Mesendoderm (in vitro differentiated cells): ENCODE measurements around the gene CCDC13. TPM values are rescaled to one million over a fixed set of nuclear protein-coding genes. Genes with fewer than 3 reads are reported as not detected.
A peak's percentile ranks its signal among the peaks of the same experiment; 100 is the strongest.

Experiments
- DNase-seq: peaks from one replicate; pipeline ENCODE4 v3.0.0; 2013
- H2AK5ac ChIP-seq: 2 replicates; pipeline ENCODE4 v1.6.1; 2013; ENCODE audit warnings: low read length, inconsistent platforms
- H2BK120ac ChIP-seq: 2 replicates; pipeline ENCODE4 v1.6.1; 2013; ENCODE audit warnings: low read depth, mild to moderate bottlenecking, low read length, moderate library complexity, mixed read lengths
- H2BK15ac ChIP-seq: replicated peaks from 2 replicates; pipeline ENCODE4 v1.6.1; 2013; ENCODE audit warnings: low read depth, mild to moderate bottlenecking, moderate library complexity
- H2BK5ac ChIP-seq: 2 replicates; pipeline ENCODE4 v1.6.1; 2013; ENCODE audit warnings: low read length, inconsistent platforms
- H3K18ac ChIP-seq: 2 replicates; pipeline ENCODE4 v1.6.1; 2013; ENCODE audit warnings: mild to moderate bottlenecking, low read length, mixed read lengths
- H3K23ac ChIP-seq: one replicate; pipeline ENCODE4 v1.6.1; 2013; ENCODE audit warnings: low read length
- H3K27ac ChIP-seq: 2 replicates; pipeline ENCODE4 v1.5.1; 2013; ENCODE audit warnings: low read depth, mild to moderate bottlenecking, inconsistent platforms, low read length, moderate library complexity
- H3K27me3 ChIP-seq: 2 replicates; pipeline ENCODE4 v1.6.1; 2013; ENCODE audit warnings: low read length, control low read depth, mild to moderate bottlenecking, inconsistent platforms; ENCODE audit not compliant: insufficient read depth, poor library complexity
- H3K36me3 ChIP-seq: 2 replicates; pipeline ENCODE4 v1.6.1; 2013; ENCODE audit warnings: low read length, inconsistent platforms; ENCODE audit not compliant: control insufficient read depth, insufficient read depth
- H3K4ac ChIP-seq: one replicate; pipeline ENCODE4 v1.6.1; 2013; ENCODE audit warnings: low read depth, mild to moderate bottlenecking, low read length, moderate library complexity
- H3K4me1 ChIP-seq: 2 replicates; pipeline ENCODE4 v1.6.1; 2013; ENCODE audit warnings: low read depth, low read length, inconsistent platforms; ENCODE audit not compliant: control insufficient read depth
- H3K4me2 ChIP-seq: 2 replicates; pipeline ENCODE4 v1.6.1; 2013; ENCODE audit warnings: low read length
- H3K4me3 ChIP-seq: 2 replicates; pipeline ENCODE4 v1.5.1; 2013; ENCODE audit warnings: mild to moderate bottlenecking, low read length
- H3K56ac ChIP-seq: one replicate; pipeline ENCODE4 v1.6.1; 2013; ENCODE audit warnings: low read length
- H3K79me1 ChIP-seq: 2 replicates; pipeline ENCODE4 v1.6.1; 2013; ENCODE audit warnings: low read length, inconsistent platforms
- H3K79me2 ChIP-seq: 2 replicates; pipeline ENCODE4 v1.6.1; 2013; ENCODE audit warnings: mild to moderate bottlenecking, low read length; ENCODE audit not compliant: control insufficient read depth, insufficient read depth
- H3K9ac ChIP-seq: 2 replicates; pipeline ENCODE4 v1.6.1; 2013; ENCODE audit warnings: low read length, inconsistent platforms
- H4K5ac ChIP-seq: one replicate; pipeline ENCODE4 v1.6.1; 2013; ENCODE audit warnings: low read length
- H4K8ac ChIP-seq: one replicate; pipeline ENCODE4 v1.6.1; 2013; ENCODE audit warnings: low read depth, mild to moderate bottlenecking, control low read depth, low read length, moderate library complexity
- WGBS: extraction: QIAGEN DNeasy Blood & Tissue Kit; methylation state at CpG from one replicate; pipeline ENCODE4 v1.1.7; 2013; ENCODE audit warnings: low lambda C conversion rate, missing lambda C conversion rate; ENCODE audit not compliant: insufficient coverage; ENCODE audit errors: extremely low coverage; 5-methylcytosine and 5-hydroxymethylcytosine counted together
- polyA plus RNA-seq, 2 experiments: library from polyadenylated mRNA; stranded (reverse); fragments of 200-250 nt; gene quantifications; one replicate each; pipeline ENCODE4 v1.2.3, GENCODE V29; 2013

CCDC13 gene
- 0.20 TPM for polyA plus RNA-seq (2013, experiment 1 of 2)
- polyA plus RNA-seq (2013, experiment 2 of 2) = 0.20 TPM

DNA sequence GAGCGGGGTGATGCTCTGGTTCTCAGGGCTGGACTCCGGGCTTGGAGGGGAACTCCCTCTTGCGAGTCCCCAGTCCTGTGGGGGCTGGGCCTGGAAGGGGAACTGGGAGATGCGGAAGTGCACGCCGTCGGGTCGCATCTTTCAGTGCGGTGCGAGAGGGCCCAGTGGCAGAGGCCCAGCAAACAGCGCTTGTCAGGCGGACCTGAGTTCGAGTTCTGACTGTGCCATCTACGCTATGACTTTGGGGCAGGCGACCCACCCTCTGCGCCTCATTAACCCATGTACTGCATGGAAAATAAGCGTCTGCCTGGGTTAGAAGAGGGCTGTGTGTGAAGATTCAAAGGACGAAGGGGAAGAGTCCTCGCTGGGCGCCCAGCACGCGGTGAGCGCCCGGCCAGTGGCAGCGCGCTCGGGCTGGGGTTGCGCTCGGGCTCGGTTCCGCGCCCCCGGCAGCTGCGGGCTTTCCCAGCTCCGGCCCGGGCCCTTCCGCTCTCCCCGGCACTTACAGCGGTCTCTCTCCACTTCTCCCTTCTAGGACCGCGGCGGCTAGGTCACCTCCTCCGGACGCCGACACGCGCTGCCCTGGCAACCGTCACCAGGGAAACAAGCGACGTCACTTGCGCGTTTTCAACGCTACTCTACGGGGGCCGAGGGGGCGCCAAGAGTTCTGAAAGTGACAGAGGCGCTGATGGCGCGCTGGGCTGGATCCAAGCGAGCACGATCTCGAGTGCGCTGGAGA is at the start of gene CCDC13:
TSS of gene CCDC13 (minus strand) at position 584 of the 739 bp plus-strand sequence. CDS start 14,908 bp downstream, outside the sequence.
- Histone ChIP-seq H3K27ac (no peak within 1 kb of the TSS), H4K5ac (no peak within 1 kb of the TSS), H2BK15ac (no peak within 1 kb of the TSS), H3K56ac (peak within 1 kb of the TSS; percentile 6), H3K4me1 (peaks cover 3% of the 10 kb centered on the region), H3K27me3 (no peaks in the 10 kb centered on the region), H3K79me1 (no peaks in the 10 kb centered on the region), H3K18ac (no peak within 1 kb of the TSS), H3K4me2 (peak within 1 kb of the TSS; percentile 61), H3K36me3 (no peaks in the 10 kb centered on the region), H3K79me2 (no peaks in the 10 kb centered on the region), H3K23ac (peak within 1 kb of the TSS; percentile 56), H3K4me3 (peak within 1 kb of the TSS; percentile 14), H2BK120ac (no peak within 1 kb of the TSS), H4K8ac (no peak within 1 kb of the TSS), H2AK5ac (no peak within 1 kb of the TSS), H3K4ac (no peak within 1 kb of the TSS), H3K9ac (peak within 1 kb of the TSS; percentile 46), H2BK5ac (no peak within 1 kb of the TSS)
- peak; percentile 97 for DNase-seq
- no CpG with 5 or more reads among the region's 63 CpGs for WGBS

GRCh38 chr3:42822828-42823227 is 49.8 kb upstream of the CCDC13 start:
- Histone ChIP-seq H3K79me2 (no peaks in the 10 kb centered on the region), H2BK120ac (no peak overlapping the region), H4K8ac (no peak overlapping the region), H4K5ac (no peak overlapping the region), H3K4me3 (no peak overlapping the region), H3K4ac (no peak overlapping the region), H3K56ac (no peak overlapping the region), H3K27me3 (no peaks in the 10 kb centered on the region), H3K18ac (no peak overlapping the region), H3K4me1 (no peaks in the 10 kb centered on the region), H3K79me1 (no peaks in the 10 kb centered on the region), H3K4me2 (no peak overlapping the region), H2BK5ac (no peak overlapping the region), H3K27ac (no peak overlapping the region), H3K23ac (no peak overlapping the region), H2AK5ac (no peak overlapping the region), H3K36me3 (no peaks in the 10 kb centered on the region), H2BK15ac (no peak overlapping the region), H3K9ac (no peak overlapping the region)
- WGBS = no CpG with 5 or more reads among the region's 3 CpGs
- no peak for DNase-seq

DNA sequence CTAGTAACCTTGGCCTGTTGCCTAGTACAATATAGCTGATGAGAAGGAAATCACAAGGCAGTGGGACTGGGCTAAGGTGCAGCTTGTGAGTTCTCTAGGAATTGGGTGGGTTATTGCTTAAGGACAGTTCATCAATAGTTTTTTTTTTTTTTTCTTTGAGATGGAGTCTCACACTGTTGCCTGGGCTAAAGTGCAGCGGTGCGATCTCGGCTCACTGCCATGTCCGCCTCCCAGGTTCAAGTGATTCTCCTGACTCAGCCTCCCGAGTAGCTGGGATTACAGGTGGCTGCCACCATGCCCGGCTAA is 47.6 kb upstream of the CCDC13 start:
- Histone ChIP-seq H3K79me1 (no peaks in the 10 kb centered on the region), H3K4me2 (no peak overlapping the region), H3K27ac (no peak overlapping the region), H3K23ac (no peak overlapping the region), H2BK5ac (no peak overlapping the region), H3K27me3 (no peaks in the 10 kb centered on the region), H3K36me3 (no peaks in the 10 kb centered on the region), H3K4ac (no peak overlapping the region), H2AK5ac (no peak overlapping the region), H3K9ac (no peak overlapping the region), H2BK120ac (no peak overlapping the region), H3K56ac (no peak overlapping the region), H2BK15ac (no peak overlapping the region), H4K8ac (no peak overlapping the region), H3K18ac (no peak overlapping the region), H3K4me1 (no peaks in the 10 kb centered on the region), H3K79me2 (no peaks in the 10 kb centered on the region), H4K5ac (no peak overlapping the region), H3K4me3 (no peak overlapping the region)
- no CpG with 5 or more reads among the region's 6 CpGs for WGBS
- no peak for DNase-seq

GRCh38 chr3:42819351-42819965 is 46.4 kb upstream of the CCDC13 start:
- WGBS = no CpG with 5 or more reads among the region's 2 CpGs
- Histone ChIP-seq H3K79me2 (no peaks in the 10 kb centered on the region), H4K5ac (no peak overlapping the region), H3K56ac (no peak overlapping the region), H2AK5ac (no peak overlapping the region), H2BK5ac (no peak overlapping the region), H3K36me3 (no peaks in the 10 kb centered on the region), H2BK15ac (no peak overlapping the region), H3K4me3 (no peak overlapping the region), H3K79me1 (no peaks in the 10 kb centered on the region), H4K8ac (no peak overlapping the region), H3K9ac (no peak overlapping the region), H3K18ac (no peak overlapping the region), H3K23ac (no peak overlapping the region), H2BK120ac (no peak overlapping the region), H3K4me1 (no peaks in the 10 kb centered on the region), H3K27me3 (no peaks in the 10 kb centered on the region), H3K4ac (no peak overlapping the region), H3K27ac (no peak overlapping the region), H3K4me2 (no peak overlapping the region)
- DNase-seq = peak; percentile 63

GRCh38 chr3:42815826-42816225 is 42.8 kb upstream of the CCDC13 start:
- Histone ChIP-seq H2BK5ac (no peak overlapping the region), H3K23ac (no peak overlapping the region), H4K5ac (no peak overlapping the region), H3K36me3 (no peaks in the 10 kb centered on the region), H3K9ac (no peak overlapping the region), H3K4me2 (no peak overlapping the region), H3K79me2 (no peaks in the 10 kb centered on the region), H3K27me3 (no peaks in the 10 kb centered on the region), H3K79me1 (no peaks in the 10 kb centered on the region), H3K4me3 (no peak overlapping the region), H3K18ac (no peak overlapping the region), H3K4me1 (no peaks in the 10 kb centered on the region), H2BK120ac (no peak overlapping the region), H2BK15ac (no peak overlapping the region), H3K27ac (no peak overlapping the region), H2AK5ac (no peak overlapping the region), H3K56ac (no peak overlapping the region), H3K4ac (no peak overlapping the region), H4K8ac (no peak overlapping the region)
- no peak for DNase-seq
- WGBS = no CpG with 5 or more reads among the region's 2 CpGs
